GM12892 (cell line): ENCODE results near the gene MAGEC2. TPM values are rescaled to one million over a fixed set of nuclear protein-coding genes. Genes with fewer than 3 reads are reported as not detected.

Experiments
- DNase-seq: peaks from one replicate; pipeline ENCODE4 v3.0.0; 2011; ENCODE audit not compliant: insufficient read length
- FAIRE-seq: peaks from 2 replicates; lab custom pipeline; 2011; peaks lifted over from hg19 to GRCh38; lab: Jason Lieb, UNC
- POLR2A ChIP-seq: IDR thresholded peaks from 2 replicates; pipeline ENCODE4 v1.6.1; 2011; ENCODE audit warnings: low read depth, low read length, control low read depth
- POLR2AphosphoS5 ChIP-seq: IDR thresholded peaks from 2 replicates; pipeline ENCODE4 v1.6.1; 2011; ENCODE audit warnings: low read depth, low read length, control low read depth
- TAF1 ChIP-seq: IDR thresholded peaks from 2 replicates; pipeline ENCODE4 v1.6.1; 2011; ENCODE audit warnings: low read depth, mild to moderate bottlenecking, control low read depth, low read length, borderline replicate concordance
- polyA plus RNA-seq: library from polyadenylated mRNA; unstranded; fragments of >200 nt; gene quantifications from one replicate; pipeline ENCODE4 v1.2.1, GENCODE V29; 2012; ENCODE audit warnings: missing spikeins, inconsistent platforms; ENCODE audit not compliant: missing spikeins

MAGEC2 gene, protein sequence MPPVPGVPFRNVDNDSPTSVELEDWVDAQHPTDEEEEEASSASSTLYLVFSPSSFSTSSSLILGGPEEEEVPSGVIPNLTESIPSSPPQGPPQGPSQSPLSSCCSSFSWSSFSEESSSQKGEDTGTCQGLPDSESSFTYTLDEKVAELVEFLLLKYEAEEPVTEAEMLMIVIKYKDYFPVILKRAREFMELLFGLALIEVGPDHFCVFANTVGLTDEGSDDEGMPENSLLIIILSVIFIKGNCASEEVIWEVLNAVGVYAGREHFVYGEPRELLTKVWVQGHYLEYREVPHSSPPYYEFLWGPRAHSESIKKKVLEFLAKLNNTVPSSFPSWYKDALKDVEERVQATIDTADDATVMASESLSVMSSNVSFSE
- not detected for polyA plus RNA-seq

DNA sequence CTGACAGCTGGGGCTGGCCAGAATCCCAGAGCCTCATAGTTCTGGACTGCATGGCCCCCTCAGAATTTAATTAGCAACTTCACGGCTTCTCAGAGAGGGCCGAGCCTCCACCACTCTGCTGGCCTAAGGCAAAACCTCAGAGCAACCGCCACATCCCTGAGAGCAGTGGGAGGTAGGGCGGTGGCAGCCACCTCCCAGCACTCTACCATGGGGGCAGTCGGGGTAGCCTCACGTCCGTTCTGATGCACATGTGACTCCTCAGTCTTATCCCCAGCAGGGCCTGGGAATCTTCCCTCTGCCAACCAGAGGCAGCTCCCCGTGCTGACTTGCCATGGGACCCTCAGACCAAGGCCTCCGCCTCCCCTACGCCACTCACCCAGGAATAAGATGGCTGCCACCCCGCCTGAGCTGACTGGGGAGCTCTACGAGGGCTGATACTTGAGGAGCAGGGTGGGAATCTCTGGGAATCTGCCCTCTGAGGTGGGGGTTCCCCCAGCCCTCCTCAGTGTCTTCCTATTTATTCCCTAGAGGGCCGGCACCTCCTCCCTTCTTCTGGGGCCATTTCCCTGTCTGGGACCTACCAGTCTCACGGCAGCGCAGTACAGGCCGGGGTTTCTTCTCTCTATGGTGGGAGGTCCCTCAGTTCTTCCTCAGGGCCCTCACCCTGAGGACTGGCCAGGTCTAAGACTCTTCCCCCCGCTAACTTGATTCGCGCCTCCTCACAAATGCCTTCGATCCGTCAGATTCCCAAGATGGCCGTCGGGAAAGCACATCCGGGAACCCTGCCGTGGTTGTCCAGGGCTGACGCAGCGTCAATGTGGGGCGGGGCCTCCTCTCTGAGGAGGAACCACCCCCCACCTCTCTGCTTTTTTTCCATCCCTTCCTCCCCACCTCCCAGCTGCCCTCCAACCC lies at the start of gene MAGEC2:
MAGEC2 (minus strand) TSS at position 769 of the 912 bp plus-strand sequence. CDS start 1,303 bp downstream, outside the sequence.
- TF ChIP-seq POLR2A = no peak
- no peak for TF ChIP-seq POLR2AphosphoS5
- TF ChIP-seq TAF1 = no peak
- DNase-seq = no peak
- FAIRE-seq = no peak

DNA sequence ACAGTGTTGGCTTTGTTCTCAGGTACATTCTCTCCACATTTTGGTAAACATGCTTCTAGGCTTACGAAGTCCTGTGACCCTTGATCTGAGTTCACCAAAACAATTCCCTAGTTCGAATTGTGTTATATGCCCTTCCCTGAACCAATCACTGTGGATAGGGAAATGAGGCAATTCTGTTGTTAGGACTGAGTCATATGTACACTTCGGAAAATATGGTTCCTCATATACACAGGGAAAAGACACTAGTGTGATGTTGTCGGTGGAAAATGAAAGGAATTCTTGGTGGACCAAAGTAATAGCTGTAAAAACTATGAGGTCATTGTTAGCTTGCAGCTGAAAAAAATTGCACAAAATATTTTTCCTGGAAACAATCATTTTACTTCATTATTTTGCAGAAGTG lies 46.6 kb upstream of the MAGEC2 start:
- TF ChIP-seq POLR2A = no peak
- no peak for TF ChIP-seq TAF1
- no peak for TF ChIP-seq POLR2AphosphoS5
- no peak for FAIRE-seq
- DNase-seq = no peak

DNA sequence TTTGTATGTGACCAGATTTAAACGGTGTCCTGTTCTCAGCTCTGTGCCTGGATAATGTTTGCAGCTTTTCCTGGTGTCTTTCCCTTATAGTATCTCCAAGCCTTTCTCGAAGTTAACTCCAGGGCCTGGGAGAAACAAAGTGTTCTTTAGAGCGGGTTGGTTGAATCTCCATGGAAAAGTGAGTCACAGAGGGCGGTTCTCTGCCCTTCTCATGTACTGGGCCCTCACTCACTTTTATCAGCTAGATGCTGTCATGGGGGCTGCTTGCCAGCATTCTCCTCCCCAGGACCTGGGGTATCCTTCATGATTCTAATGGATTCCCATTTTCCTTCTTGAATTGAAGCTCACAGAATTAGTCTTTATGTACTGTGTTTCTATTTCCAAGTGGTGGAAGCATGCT lies 46.1 kb upstream of the MAGEC2 start:
- FAIRE-seq (no peak), DNase-seq (no peak)
- TF ChIP-seq POLR2A = no peak
- TF ChIP-seq POLR2AphosphoS5 = no peak
- TF ChIP-seq TAF1 = no peak

DNA sequence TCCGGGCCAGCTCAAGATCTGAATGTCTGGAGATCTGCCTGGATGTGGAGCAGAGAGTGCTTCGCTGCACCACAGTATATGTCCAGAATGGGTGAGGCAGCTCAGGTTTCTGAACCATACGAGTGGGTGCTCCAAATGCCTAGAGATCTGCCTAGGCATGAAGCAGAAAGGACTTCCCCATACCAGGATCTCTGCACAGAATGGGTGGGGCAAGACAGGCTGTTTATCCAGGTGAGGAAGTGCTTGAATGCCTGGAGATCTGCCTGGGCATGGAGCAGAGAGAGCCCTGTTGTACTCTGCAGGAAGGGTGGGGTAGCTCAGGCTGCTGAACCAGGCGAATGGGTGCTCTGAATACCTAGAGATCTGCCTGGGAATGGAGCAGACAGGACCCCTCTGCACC lies 45.4 kb upstream of the MAGEC2 start:
- DNase-seq (no peak), FAIRE-seq (no peak)
- TF ChIP-seq POLR2A = no peak
- no peak for TF ChIP-seq TAF1
- TF ChIP-seq POLR2AphosphoS5 = no peak

DNA sequence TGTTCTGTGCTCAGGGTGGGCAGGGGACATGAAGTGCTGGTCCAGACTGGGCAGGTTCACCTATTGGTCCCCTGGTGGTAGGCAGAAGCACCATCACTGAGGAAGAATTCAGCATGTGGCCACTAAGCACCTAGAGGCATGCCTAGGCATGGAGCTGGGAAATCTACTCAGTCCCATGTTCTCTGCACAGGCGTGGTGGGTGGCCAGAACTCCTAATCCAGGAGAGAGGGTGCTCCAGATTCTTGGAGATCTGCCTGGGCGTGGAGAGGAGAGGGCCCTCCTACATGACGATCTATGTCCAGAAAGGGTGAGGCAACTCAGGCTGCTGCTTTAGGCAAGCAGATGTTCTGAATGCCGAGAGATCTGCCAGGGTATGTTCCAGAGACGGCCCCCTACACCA lies 44.6 kb upstream of the MAGEC2 start:
- FAIRE-seq = no peak
- no peak for TF ChIP-seq POLR2AphosphoS5
- no peak for TF ChIP-seq POLR2A
- no peak for TF ChIP-seq TAF1
- DNase-seq = no peak

DNA sequence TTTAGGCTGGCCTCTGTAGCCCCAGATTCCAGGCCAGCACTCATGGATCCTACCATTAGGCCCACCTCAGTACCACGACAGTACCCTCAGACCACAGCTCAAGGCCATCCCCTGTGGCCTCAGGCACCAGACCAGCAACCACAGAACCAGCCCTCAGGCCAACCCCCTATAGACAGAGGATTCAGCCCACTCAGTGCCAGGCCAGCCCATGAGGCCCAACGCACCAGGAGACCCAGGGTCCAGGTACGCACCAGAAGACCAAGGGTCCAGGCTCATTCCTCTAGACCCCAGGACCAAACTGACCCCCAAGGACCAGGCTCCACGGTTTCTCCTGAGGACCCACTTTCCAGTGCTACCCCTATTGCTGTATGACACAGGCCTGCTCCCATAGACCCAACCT lies 39.5 kb upstream of the MAGEC2 start:
- no peak for TF ChIP-seq POLR2A
- no peak for TF ChIP-seq TAF1
- no peak for TF ChIP-seq POLR2AphosphoS5
- DNase-seq (no peak), FAIRE-seq (no peak)

DNA sequence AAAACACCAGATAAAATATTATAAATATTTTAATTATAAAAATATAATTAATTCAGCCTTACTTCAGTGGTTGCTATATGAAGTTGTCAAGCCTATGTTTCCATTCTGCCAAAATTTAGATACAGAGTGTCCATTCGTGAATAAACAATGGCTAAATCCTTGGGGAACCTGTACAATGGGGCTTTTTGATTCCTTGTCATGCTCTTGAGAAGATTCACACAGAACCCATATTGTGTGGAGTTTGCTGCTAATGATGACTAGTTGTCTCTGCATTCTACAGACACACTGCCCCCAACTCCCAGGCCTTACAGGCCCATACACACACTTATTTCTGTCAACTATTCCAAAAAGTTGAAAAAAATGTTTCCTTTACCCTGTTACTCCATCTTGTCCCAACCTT lies 33.4 kb upstream of the MAGEC2 start:
- FAIRE-seq = no peak
- TF ChIP-seq TAF1 (no peak), POLR2A (no peak), POLR2AphosphoS5 (no peak)
- DNase-seq = no peak

DNA sequence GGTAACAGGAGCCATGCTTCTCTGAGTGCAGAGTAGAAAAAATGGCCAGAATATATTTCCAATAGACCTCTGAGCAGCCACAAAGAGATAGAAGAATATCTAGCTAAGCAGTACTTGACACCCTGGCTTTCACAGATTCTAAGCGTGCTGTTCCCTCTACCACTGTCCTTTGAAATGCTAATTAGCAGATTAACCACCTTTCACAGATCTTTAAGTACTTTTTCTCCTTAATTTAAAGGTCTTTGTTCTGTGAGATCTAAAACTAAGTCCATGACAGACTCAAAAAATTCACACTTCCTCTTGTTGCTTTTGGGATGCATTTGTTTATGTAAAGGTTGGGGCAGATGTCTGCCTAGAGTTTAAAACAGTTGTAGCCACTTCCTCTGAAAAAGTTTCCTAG lies 28.3 kb upstream of the MAGEC2 start:
- no peak for FAIRE-seq
- TF ChIP-seq POLR2AphosphoS5 (no peak), POLR2A (no peak)

DNA sequence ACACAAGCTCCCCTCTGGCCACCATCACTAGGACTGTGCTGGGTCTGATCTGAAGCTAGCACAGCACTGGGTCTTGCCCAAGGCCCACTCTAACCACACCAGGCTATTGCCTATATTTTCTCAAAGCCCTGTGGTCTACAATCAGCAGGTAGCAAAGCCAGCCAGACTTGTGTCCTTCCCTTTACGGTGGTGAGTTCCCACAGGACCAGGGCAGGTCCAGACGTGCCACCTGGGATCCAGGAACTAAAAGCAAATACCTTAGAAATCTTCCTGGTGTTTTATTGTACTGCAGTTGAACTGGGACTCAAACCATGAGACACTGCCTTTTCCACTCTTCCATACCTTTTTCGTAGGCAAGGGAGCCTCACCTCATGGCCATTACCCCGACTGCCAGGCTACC lies 9.0 kb upstream of the MAGEC2 start:
- FAIRE-seq = no peak
- TF ChIP-seq TAF1 = no peak
- TF ChIP-seq POLR2A = no peak
- no peak for TF ChIP-seq POLR2AphosphoS5
- no peak for DNase-seq

More for the DNA sequence above, 28.3 kb upstream of the MAGEC2 start:
- no peak for DNase-seq

DNA sequence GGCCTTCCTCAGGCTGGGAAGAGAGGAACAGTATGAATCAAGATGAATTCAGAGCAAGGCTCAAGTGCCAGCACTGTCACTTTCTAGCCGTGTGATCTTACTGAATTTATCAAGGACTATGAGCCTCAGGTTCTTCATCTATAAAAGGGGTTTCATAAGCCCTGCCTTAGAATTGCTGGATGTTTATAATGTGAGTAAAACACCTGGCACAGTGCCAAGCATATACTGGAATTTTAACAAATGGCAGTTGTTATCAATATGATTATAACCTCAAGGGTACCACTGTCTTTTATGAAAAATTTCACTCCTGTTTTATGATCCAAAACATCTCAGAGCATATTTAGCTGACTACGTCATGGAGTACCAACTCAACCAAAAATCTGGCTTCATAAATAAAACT lies 4.0 kb downstream of the MAGEC2 start:
- TF ChIP-seq POLR2A (no peak), POLR2AphosphoS5 (no peak), TAF1 (no peak)
- no peak for FAIRE-seq
- DNase-seq = no peak

DNA sequence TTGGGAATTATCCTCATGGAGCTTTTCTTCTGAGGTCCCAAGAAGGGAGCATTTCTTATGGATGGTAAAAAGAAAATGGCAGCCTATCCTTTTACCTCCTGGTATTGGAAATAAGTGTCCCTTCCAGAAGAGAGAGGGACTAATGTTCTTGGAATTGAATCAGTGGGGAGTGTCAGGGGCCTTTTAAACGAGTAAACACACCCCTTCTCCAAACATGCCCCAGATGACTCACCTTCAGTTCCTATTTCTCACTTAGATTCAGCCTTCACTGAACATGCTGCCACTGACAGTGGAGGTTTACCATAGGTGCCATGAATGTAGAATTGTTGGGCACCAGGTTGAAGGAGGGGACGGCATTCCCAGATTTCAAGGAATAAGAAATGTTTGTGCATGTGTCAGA lies 19.0 kb downstream of the MAGEC2 start:
- FAIRE-seq = no peak
- no peak for DNase-seq
- TF ChIP-seq POLR2AphosphoS5 (no peak), POLR2A (no peak), TAF1 (no peak)
